GM19240 (cell line): ENCODE results near the gene FOSL1.

ENCODE experiments used
- DNase-seq: peaks from one replicate; pipeline ENCODE4 v3.0.0; 2011; ENCODE audit warnings: low spot score; ENCODE audit not compliant: insufficient read length

The FOSL1 gene

DNA sequence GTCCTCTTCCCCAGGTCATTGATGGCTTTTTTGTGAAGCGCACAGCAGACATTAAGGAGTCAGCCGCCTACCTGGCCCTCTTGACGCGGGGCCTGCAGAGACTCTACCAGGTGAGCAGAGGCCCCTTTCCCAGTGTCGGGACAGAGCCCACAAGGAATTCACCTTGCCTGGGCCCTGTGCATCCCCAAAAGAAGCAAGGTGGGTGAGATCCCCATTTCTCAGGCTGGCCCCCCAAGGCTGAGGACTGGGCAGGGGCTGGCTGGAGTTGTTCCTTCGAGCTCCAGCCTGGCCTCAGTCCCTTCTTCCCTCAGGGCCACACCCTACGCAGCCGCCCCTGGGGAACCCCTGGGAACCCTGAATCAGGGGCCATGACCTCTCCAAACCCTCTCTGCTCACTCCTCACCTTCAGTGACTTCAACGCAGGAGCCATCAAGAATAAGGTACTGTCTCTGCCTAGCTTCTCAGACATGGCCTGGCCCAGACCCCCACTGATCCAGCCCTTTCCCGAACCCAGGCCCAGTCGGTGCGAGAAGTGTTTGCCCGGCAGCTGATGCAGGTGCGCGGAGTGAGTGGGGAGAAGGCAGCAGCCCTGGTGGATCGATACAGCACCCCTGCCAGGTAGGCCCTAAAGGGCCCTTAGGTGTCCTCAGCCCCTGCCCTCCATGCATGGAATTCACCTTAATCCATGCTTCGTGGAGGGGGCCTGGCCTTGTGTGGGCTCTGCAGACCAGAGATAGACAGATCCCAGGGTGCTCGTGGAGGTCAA lies 35.3 kb downstream of the FOSL1 start:
- no peak for DNase-seq

DNA sequence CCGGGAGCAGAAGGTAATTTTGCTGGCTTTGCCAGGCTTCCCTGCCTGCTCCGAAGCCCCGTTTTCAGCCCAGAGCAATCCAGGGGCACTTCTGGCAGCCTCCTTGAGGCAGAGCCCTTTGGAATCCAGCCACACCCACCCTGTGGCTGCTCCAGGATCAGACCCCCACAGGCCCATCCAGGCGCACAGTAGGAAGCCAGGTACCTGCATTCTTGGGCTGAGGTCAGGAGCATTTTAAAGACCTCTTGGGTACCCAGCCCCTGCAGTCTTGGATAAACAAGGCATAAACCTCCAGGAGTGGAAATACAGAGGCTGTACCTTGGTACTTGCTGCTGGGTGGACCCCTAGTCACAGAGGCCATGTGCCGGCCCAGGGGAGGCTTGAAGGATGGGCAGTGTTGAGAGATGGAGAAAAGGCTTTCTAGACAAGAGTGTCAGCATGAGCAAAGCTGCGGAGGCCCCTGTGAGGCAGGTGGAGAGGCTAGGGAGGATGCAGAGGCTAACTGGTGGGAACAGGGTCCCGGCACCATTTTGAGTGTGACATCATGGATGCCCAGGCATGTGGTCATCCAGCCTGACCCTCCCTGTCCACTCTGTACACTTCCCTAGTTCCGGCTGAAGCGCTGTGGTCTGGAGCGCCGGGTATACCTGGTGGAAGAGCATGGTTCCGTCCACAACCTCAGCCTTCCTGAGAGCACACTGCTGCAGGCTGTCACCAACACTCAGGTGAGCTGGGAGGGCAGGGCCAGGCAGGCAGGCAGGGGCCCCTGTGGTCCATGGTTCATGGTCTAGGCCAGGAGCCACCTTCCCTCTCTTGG lies 36.1 kb downstream of the FOSL1 start:
- no peak for DNase-seq

DNA sequence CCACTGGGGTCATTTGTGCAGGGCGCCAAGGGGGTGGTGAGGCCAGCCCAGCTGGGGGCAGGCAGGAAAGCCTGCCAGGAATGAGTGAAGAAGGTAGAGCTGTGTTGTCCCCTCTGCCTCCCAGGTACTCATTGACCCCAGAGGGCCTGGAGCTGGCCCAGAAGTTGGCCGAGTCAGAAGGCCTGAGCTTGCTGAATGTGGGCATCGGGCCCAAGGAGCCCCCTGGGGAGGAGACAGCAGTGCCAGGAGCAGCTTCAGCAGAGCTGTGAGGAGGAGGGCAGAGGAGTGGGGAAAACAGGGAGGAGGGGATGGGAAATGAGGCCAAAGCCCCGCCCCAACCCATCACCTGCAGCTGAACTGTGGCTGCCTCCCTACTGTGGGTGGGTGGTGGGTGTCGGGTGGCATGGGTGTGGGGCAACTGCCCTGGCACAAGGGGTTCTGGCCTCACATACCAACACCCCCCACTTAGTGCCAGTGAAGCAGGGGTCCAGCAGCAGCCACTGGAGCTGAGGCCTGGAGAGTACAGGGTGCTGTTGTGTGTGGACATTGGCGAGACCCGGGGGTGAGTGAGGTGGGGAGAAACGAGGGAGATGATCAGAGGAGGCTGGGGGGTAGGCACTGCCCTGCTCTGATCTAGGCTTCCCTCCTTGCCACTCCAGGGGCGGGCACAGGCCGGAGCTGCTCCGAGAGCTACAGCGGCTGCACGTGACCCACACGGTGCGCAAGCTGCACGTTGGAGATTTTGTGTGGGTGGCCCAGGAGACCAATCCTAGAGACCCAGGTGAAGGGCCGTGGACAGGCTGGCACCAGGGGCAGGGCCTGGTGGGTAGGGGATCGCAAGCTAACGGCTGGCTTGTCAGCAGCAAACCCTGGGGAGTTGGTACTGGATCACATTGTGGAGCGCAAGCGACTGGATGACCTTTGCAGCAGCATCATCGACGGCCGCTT lies 37.0 kb downstream of the FOSL1 start:
- no peak for DNase-seq

DNA sequence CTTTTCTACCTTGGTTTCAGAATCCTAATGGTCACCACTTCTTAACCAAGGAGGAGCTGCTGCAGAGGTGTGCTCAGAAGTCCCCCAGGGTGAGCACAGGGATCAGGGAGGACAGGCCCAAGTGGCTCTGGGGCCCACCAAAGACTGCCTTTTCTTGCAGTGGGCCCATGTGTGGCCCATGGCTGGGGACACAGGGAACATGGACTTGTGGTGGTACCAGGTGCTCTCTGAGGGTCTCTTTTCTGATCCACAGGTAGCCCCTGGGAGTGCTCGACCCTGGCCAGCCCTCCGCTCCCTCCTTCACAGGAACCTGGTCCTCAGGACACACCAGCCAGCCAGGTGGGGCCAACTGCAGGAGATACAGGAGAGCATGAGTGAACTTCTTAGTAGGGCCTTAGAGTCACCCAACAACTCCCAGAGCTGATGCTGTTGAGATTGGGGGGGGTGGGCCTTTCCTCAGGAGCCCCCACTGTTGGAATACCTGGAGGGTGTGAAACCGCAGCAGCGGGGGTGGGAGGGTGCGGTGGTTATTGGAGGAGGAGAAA lies 37.9 kb downstream of the FOSL1 start:
- no peak for DNase-seq

DNA sequence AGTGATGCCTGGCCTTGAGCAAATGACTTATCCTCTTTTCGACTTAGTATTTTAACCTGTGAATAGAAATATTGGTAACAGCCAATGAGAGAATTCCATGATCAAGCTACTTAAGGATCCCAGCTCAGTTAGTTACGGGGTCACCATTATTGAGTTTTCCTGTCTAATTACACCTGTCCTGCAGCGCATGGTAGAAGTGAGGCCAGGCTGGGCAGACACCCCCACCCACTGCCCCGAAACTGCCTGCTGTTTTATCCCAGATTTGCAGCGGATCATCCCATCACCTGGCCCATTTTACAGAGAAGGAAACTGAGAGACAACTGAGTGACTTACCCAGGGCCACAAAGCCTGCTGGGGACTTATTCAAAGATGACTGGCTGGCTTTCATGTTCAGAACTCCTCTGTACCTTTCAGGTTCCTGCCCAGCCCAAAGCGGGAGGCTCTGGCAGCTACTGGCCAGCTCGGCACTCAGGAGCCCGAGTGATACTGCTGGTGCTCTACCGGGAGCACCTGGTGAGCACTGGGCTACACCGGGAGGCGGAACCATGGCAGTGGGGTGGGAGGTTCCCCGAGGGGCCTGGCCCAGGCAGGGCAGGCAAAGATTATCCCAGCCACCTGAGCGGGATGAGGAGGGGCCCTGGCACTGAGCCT lies 38.5 kb downstream of the FOSL1 start:
- no peak for DNase-seq

DNA sequence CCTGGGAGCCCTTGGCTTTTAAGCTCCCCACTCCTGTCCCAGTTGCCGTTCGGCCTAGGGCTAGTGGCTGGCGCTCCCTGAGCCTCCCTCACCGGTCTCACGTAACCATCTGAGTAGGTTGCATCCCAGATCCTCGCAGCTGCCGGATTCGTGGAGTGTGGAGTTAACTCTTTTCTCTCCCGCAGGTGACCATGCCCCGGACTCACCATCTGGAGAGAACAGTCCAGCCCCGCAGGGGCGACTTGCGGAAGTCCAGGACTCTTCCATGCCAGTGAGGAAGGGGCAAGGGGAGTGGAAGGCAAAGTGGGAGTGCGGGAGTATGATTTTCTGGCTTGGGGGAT lies 39.1 kb downstream of the FOSL1 start:
- no peak for DNase-seq

DNA sequence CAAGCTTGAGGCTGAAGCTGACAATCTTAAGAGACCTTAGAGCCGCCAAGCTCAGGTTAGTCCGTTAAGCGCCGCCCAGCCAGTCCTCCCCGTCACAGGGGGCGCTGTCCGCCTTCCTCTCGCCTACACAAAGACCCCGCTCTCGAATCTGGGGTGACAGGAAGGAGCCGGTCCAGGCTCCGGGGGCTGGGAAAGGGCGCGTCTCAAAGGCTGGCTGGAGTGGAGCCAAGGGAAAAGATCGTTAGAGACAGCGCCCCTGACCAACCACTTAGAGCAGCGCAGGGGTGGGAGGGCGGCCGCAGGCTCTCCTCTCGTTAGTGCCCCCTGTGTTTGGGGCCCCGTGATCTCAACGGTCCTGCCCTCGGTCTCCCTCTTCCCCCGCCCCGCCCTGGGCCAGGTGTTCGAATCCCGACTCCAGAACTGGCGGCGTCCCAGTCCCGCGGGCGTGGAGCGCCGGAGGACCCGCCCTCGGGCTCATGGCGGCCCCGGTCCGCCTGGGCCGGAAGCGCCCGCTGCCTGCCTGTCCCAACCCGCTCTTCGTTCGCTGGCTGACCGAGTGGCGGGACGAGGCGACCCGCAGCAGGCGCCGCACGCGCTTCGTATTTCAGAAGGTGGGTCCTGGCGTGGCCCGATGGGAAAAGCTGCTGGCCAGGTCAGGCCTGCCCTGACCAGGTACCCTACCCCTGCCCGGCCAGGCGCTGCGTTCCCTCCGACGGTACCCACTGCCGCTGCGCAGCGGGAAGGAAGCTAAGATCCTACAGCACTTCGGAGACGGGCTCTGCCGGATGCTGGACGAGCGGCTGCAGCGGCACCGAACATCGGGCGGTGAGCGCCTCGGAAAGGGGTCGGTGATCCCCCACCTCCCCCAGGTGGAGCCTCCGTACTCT lies 39.7 kb downstream of the FOSL1 start, which contains the start of gene MUS81:
Gene MUS81, plus strand, starts transcription at position 156 of the 887 bp plus-strand sequence. Its CDS starts 321 bp downstream, at position 477.
- DNase-seq: peak; percentile 87

DNA sequence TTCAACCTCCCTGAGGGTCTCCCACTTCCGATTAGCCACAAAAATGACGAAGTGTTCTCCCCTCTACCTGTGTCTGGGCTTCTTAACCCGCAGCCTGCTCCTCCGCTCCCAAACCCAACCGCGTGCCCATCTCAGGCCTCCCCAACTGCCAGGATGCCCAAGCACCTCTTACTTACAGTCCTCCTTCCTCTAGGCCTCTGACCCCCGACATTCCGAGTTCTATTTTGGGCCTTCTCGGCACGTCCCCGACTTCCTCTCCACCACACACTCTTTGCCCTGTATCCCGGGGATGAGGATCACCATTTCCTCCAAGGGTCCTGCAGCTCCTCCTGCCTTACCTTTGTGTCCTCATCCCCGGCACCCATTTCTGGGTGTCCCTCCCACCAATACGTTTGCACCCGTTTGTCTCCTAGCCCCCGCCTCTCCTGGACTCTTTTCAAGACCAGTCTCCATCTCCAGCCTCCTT lies 40.3 kb downstream of the FOSL1 start:
- no peak for DNase-seq

DNA sequence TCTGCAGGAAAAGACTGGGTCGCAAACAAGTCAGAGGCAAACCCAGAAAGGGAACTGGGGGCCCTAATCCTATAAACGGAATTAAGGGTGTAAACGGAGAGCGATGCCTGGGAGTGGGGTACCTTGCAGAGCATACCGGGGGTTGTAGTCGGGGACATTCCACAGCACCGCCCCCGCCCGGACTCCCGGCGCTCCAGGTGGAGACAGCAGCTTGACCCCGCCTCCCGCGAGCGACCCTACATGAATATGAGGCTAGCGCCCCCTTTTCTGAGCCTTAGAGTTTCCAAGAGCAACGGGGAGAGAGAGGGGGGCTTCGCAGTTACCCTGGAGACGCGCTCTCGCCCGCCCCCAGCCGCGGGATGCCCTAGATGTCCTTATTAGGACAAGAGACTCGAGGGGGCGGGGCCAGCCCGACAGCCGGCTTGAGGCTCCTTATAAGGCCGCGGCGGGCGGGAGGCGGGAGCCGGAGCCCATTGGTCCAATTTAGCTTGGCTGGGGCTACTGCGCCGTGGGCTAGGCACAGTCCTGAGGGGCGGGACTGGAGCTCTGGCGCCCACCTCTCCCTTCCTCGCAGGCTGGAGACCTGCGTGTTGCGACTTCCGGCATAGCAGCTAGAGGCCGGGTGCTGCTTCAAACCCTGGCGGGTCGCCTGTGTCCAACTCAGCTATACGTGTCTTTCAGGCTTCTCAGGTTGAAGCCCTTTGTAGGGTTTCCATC lies 40.9 kb downstream of the FOSL1 start:
- peak; percentile 91 for DNase-seq

DNA sequence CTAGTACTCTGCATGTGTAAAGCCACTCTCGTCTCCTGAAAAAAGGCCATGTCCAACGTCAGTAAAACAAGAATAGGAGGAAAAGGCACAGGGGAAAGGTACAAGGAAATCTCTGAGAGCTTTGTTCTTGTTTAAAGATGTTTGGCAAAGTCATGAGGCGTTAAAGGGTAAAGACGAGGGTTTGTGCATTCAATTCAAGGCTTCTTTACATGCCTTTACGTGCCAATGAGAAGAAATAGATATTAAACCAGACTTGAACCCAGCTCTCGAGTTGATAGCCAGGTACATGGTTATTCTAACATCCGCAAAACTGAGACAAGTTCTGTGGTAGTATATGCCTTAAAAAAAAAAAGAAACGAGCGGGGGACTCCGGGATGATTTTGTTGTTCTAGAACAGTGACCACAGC lies 41.5 kb downstream of the FOSL1 start:
- DNase-seq: no peak

DNA sequence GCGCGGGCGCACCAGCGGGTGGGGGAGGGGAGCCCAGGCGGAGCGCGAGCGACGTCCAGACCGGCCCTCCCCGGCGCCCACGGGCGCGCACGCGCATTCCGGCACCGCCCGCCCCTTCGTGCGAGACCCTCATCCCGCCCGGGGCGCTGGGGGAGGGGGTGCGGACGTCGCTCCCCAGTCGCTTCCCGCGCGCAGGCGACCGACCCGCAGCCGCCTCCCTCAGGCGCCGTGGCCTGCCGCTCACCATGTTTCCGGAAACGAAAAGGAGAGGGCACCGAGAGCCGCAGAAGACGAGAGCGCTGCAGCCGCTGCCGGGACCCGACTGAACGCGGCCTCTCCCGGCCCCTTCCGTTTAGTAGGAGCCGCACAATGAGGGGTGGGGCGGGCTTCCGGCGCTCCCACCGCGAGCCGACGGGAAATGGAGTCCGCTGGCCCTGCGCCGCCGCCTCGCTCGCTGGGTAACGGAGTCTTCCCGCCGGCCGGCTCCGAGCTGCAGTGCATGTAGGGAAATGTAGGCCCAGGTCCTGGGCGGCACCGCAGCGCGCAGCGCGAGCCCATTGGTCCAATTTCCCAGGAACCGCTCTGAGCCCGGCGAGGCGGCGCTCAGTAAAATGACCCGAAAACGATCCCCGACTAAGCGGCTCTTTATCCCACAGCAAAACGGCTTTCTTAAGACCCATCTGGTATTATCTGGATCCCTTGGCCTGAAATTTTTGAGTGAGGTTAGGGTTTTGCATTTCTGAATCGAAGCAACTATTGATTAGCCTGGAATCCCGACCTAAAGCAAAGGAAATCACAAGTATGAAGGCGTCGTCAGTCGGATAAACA lies 42.1 kb downstream of the FOSL1 start, which contains the start of gene CFL1:
Gene CFL1, minus strand, starts transcription at position 328 of the 828 bp plus-strand sequence. Its CDS starts 81 bp downstream, at position 247.
- DNase-seq: peak; percentile 72

DNA sequence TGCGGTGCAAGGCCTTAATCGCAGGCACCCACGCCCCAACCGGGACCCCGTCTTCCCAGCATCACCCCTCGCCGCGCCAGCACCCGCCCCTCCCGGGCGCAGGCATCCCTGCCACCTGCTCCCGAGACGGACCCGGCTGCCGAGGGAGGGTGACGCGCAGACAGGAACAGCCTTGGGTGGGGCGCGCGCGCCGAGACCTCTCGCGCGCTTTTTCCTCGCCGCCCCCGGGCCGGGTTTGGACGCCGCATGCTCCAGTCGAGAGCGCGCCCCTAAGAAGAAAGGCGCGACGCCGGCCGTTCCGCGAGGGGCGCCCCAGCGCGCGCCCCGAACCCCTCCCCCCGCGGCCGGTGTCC lies 42.7 kb downstream of the FOSL1 start:
- DNase-seq: no peak

DNA sequence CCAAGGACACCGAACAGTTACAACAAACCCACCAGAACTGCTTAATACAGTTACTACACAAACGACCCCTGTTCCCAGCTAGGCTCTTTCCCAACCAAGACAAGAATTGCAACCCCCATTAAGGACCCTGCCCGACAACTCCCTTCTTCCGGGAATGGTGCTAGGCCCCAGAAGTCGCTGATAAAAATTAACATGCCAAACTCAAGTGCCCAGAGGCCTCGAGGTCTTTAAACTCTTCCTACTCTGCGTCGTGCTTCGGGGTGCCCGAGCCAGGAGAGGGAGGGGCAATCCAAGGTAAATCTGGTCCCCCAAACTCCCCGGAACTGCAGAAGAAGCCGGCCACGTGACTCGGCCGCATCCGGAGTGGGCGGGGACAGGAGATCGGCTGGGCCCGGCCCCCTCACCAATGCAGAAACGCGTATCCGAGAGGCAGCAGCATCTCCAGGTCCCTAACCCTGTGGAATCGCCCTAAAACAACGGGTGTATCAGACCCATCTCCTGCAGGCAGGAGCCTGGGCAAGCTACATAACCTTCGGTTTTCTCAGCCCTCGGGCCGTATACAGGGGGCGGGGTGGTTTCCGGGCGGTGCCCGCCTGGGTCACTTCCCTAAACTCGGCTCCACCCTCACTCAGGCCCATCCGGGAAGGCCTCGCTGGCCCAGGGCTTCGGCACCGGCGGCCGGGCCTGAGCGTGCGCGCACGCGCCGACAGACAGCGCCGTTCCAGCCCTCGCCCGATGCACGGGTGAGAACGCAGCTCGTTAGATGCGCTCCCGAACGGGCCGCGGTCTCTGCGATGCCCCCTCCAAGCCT lies 43.3 kb downstream of the FOSL1 start:
- no peak for DNase-seq

DNA sequence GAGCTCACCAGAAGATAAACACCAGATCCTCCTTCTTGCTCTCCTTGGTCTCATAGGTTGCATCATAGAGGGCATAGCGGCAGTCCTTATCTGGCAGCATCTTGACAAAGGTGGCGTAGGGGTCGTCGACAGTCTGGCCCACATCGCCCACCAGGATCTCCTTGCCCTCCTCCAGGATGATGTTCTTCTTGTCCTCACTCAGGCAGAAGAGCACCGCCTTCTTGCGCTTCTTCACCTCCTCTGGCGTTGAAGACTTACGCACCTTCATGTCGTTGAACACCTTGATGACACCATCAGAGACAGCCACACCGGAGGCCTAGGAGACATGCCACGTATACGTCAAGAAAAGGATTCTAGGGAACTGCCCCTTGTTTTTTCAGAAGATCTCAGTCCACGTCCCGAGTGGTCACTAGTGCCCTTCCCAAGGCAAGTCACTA lies 44.2 kb downstream of the FOSL1 start:
- no peak for DNase-seq

DNA sequence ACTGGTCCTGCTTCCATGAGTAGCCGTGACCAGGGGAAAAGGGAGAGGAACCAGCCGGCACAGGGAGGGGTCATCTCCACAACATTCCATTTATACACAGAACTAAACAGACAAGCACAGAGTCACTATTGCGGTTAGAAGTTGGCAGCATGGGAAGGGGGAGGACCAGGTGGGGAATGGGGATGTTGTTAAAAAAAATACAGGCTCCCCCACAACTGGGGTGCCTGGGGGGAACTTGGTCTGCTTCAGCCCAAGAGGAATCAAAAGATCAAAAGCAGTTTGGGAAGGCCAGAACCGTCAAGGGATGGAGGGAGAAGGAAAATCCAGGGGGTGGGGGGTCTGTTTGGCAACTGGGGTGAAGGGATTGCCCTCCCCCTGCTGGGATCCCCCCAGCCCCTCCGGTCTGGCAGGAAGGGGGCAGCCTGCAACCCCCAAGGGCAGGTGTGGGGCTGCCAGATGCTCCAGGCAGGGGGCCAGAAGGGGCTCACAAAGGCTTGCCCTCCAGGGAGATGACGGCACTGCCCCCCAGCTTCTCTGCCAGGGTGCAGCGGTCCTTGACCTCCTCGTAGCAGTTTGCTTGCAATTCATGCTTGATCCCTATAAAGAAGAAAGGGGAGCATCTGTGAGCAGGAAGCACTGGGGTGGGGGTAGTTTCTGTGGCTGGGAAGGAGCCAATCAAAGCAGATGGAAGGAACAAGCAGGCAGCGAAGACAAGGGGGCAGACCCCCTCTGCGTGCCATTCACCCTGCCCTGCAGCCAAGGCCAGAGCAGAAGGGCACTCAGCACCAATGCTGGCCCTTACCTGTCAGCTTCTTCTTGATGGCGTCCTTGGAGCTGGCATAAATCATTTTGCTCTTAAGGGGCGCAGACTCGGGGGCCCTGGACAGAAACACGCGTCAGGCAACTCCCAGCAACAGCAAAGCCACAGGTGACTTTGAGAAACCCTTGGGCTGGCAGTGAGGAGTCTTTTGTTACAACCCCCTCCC lies 45.0 kb downstream of the FOSL1 start:
- DNase-seq: no peak

DNA sequence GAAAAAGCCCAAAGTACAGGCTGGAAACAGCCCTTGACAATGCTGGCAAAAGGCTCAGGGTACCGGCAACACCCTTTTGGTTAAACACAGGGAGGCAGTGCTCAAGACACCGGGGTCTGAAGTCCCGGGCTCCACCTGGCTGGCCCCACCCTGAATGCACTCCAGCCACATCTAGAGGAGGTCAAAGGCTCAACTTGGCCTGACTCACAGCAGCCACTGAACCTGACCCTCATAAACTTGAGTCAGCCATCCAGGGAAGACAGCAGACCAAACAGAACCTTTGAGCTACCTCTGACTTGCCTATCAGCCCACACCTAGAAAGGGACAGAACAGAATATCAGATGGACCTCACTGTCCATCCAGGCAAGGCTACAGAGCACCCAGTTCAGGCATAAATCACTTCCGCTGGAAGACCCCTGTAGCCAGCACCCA lies 46.0 kb downstream of the FOSL1 start:
- DNase-seq: no peak
